Calu3 (cell line): Measurements from ENCODE around the gene ZP1. TPM values are rescaled to one million over a fixed set of nuclear protein-coding genes. Genes with fewer than 3 reads are reported as not detected.

Experiments
- BruUV-seq: library from RNA; stranded (reverse); fragments of 400-500 nt; replicated peaks from 2 replicates; lab custom pipeline; 2021; lab: Mats Ljungman, UMichigan
- CTCF ChIA-PET: fragments of 300-600 bp; sonication (Branson Sonifier 250); formaldehyde crosslinking; loops from one replicate; lab custom pipeline; 2022; ENCODE audit warnings: antibody characterized with exemption; lab: Charles Lee
- DNase-seq: peaks from one replicate; pipeline ENCODE4 v3.0.0; 2022
- H3K27ac Mint-ChIP-seq: one replicate; pipeline ENCODE4 v1.8.0; 2022; ENCODE audit warnings: mixed read lengths; ENCODE audit not compliant: unreplicated experiment
- H3K27me3 Mint-ChIP-seq: one replicate; pipeline ENCODE4 v1.8.0; 2022; ENCODE audit warnings: mixed read lengths; ENCODE audit not compliant: unreplicated experiment
- H3K36me3 Mint-ChIP-seq: one replicate; pipeline ENCODE4 v1.8.0; 2022; ENCODE audit warnings: mild to moderate bottlenecking, moderate library complexity, mixed read lengths; ENCODE audit not compliant: insufficient read depth, unreplicated experiment
- H3K4me1 Mint-ChIP-seq: one replicate; pipeline ENCODE4 v1.8.0; 2022; ENCODE audit warnings: mild to moderate bottlenecking, low read depth, mixed read lengths; ENCODE audit not compliant: unreplicated experiment
- H3K4me3 Mint-ChIP-seq: one replicate; pipeline ENCODE4 v1.8.0; 2022; ENCODE audit warnings: mild to moderate bottlenecking, low read depth, moderate library complexity, mixed read lengths; ENCODE audit not compliant: unreplicated experiment
- H3K9me3 Mint-ChIP-seq: one replicate; pipeline ENCODE4 v1.8.0; 2022; ENCODE audit warnings: low read depth, mixed read lengths; ENCODE audit not compliant: unreplicated experiment
- intact Hi-C: fragments of 100-400 bp; cut with micrococcal nuclease; formaldehyde crosslinking; loops from one replicate; pipeline ENCODE4 v1.10.0; 2022; ENCODE audit not compliant: unreplicated experiment
- total RNA-seq: library from RNA; stranded (reverse); gene quantifications from 2 replicates; pipeline ENCODE4 v1.2.3, GENCODE V29; 2022
- TF ChIP-seq, protein P1 (sequence below): fragments of 200-600 bp; IDR thresholded peaks from one replicate; pipeline ENCODE4 v1.8.0; 2022; ENCODE audit warnings: antibody characterized with exemption; ENCODE audit not compliant: unreplicated experiment

Gene ZP1
- total RNA-seq, 1 experiment from 2014 or later: not detected

DNA sequence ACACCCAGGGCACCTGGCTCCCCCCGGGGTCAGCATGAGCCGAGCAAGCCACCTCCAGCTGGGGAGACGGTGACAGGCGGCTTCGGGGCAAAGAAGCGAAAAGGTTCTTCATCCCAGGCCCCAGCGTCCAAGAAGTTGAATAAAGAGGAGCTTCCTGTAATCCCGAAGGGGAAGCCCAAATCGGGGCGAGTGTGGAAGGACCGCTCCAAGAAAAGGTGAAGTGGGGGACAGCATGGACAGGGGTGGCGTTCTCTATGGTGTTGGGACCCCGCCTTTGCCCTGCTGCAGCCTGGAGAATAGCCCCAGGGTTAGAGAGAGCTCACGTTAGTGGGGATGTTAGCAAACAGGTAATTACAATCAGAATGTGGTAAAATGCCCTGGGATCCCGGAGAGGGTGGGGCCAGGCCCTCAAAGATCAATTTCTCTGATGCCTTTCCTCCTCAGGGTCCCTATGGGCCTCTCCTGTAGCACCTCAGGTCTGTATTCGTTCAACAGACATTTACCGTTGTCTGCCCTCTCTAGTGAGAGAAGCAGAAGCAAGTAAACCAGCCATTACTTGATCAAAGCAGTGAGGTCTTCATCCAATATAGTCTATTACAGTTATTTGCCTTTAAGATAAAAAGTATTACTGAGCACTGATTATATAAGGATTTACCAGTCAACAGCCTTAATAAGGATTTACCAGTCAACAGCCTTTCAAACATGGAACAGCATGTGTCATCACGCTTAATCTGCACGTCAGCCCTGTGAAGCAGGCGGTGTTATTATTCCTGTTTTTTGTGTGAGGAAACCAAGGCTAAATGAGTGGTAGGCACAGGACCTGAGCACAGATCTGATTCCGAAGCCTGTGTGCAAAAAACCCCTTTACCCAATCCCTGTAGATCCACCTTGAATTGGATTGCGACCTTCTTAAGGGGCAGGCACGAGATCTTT, 24.4 kb upstream of the ZP1 start:
- intact Hi-C loops: no loop called here
- Mint-ChIP-seq H3K9me3 (no peaks in the 10 kb centered on the region), H3K27me3 (no peaks in the 10 kb centered on the region), H3K36me3 (peaks cover 56% of the 10 kb centered on the region), H3K4me3 (peak overlapping the region; percentile 93), H3K4me1 (peaks cover 39% of the 10 kb centered on the region), H3K27ac (peak overlapping the region; percentile 58)
- DNase-seq: no peak
- CTCF ChIA-PET: no interaction called here
- TF ChIP-seq, protein P1, sequence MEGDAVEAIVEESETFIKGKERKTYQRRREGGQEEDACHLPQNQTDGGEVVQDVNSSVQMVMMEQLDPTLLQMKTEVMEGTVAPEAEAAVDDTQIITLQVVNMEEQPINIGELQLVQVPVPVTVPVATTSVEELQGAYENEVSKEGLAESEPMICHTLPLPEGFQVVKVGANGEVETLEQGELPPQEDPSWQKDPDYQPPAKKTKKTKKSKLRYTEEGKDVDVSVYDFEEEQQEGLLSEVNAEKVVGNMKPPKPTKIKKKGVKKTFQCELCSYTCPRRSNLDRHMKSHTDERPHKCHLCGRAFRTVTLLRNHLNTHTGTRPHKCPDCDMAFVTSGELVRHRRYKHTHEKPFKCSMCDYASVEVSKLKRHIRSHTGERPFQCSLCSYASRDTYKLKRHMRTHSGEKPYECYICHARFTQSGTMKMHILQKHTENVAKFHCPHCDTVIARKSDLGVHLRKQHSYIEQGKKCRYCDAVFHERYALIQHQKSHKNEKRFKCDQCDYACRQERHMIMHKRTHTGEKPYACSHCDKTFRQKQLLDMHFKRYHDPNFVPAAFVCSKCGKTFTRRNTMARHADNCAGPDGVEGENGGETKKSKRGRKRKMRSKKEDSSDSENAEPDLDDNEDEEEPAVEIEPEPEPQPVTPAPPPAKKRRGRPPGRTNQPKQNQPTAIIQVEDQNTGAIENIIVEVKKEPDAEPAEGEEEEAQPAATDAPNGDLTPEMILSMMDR: no peak
- BruUV-seq: no TSS peak

DNA sequence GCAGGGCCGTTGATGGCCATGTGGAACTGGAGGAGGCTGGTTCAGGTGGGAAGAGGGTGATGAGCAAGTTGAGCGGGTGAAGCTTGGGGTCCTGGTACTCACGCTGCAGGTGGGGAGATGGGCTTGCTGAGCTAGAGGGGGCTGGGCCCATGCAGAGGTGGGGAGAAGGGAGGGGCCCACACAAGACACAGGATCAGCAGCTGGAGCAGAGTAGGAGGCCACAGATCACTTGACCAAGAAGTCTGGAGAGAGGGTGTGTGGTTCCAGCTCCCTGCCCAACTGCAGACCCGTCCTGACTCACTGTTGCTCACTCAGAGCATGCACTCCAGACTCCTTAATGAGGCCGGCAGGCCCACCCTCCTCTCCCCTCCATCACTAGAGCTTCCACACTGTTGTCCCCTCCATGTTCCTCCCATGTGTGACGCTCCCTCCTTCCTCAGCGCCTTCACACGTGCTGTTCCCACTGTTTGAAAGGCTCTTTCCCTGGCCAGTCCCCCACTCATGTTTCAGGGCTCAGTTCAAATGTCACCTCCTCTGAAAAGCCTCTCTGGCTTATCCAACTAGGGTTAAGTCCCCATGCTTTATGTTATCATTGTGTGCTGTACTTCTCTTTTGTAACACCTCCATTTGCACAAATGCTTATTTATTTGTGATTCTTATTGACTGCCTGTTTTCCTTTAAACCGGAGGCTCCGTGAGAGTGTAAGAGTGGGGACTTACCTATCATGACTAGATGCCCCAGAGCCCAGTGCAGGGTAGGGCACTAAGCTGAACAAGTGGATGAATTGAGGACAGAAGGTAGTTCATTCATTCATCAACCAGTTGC, 23.1 kb upstream of the ZP1 start:
- no peaks in the 10 kb centered on the region for H3K9me3 Mint-ChIP-seq
- peak overlapping the region; percentile 93 for H3K4me3 Mint-ChIP-seq
- no peaks in the 10 kb centered on the region for H3K27me3 Mint-ChIP-seq
- peaks cover 39% of the 10 kb centered on the region for H3K4me1 Mint-ChIP-seq
- intact Hi-C loops: no loop called here
- H3K27ac Mint-ChIP-seq: peak overlapping the region; percentile 28
- CTCF ChIA-PET: no interaction called here
- no TSS peak for BruUV-seq
- no peak for DNase-seq
- H3K36me3 Mint-ChIP-seq: peaks cover 64% of the 10 kb centered on the region
- TF ChIP-seq, protein P1: no peak

DNA sequence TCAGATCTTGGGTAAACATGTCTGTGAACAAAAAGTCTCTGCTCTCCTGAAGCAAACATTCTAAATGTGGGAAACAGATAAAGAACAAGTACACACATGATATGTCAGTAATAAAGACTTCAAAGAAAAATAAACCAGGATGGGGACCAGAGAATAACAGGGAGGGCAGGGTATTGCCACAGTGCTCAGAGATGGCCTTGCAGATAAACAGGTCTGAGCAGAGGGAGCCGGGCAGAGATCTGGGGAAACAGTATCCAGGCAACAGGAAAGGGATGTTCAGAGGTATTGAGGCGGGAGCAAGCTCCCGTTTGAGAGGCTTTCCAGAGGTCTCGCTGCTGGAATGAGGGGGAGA, 22.5 kb upstream of the ZP1 start:
- Mint-ChIP-seq H3K27me3 (no peaks in the 10 kb centered on the region), H3K9me3 (no peaks in the 10 kb centered on the region), H3K36me3 (peaks cover 67% of the 10 kb centered on the region), H3K27ac (no peak overlapping the region), H3K4me3 (peak overlapping the region; percentile 93), H3K4me1 (peaks cover 39% of the 10 kb centered on the region)
- TF ChIP-seq, protein P1: no peak
- CTCF ChIA-PET: no interaction called here
- no TSS peak for BruUV-seq
- intact Hi-C loops: no loop called here
- no peak for DNase-seq

DNA sequence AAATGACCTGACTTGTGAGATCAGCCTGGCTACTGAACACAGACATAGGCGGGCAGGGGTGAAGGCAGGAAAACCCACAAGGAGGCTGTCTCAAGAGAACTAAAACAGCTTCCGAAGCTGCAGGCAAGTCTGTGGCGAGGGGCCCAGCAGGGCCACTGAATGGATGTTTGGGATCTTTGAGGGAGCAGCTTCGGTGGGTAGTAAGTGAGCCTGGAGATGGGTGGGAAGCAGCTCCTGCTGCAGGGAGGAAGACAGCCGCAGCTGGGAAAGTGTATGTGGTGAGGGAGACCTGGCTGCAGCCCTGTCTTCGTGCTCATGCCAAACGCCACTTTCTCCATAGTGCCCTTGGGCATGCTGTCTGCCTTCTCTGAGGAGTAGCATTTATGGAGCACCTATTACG, 22.0 kb upstream of the ZP1 start:
- TF ChIP-seq, protein P1: no peak
- Mint-ChIP-seq H3K9me3 (no peaks in the 10 kb centered on the region), H3K27me3 (no peaks in the 10 kb centered on the region), H3K27ac (no peak overlapping the region), H3K36me3 (peaks cover 69% of the 10 kb centered on the region), H3K4me3 (peak overlapping the region; percentile 93), H3K4me1 (peaks cover 39% of the 10 kb centered on the region)
- no TSS peak for BruUV-seq
- no peak for DNase-seq
- intact Hi-C loops: no loop called here
- CTCF ChIA-PET: no interaction called here
